ENCODE data around the gene ZMIZ1.

Gene ZMIZ1

DNA sequence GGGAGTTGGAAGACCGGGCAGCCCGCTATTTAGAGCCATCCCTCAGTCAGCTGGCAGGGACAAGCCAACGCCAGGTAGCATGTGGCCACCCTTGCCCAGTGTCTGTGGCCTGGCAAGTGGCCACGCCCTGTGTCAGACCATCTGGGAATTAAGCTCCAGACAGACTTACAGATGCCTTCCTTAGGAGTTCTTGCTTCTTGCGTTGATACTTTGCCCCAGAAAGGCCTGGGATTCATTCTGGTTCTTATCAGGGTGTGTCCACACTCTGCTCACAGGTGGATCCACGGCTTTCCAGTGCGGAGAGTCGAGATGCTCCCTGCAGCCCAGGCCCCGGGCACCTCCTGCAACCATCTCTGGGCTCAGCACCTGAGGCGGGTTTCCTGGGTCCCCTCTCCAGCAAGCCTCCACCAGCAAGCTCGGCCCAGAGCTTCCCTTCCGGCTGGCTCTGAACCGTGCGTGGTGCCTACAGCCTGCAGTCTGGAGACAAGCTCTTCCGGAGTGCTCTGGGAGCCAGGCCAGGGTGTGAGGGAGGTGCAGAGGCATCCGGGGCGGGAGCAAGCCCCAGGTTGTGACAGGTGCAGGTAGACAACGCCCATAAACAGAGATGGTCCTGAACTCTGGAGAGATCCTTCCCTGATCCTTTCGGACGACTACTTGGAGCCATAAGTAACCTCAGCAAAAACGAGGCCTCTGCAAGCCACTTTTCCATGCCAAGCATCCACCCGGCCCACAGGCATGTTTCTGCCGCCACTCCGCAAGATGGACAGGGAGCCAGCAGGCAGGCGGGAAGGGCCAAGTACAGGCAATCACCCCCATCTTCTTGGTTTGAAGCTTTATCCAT lies 246.2 kb downstream of the ZMIZ1 start:
- no peak for DNase-seq

DNA sequence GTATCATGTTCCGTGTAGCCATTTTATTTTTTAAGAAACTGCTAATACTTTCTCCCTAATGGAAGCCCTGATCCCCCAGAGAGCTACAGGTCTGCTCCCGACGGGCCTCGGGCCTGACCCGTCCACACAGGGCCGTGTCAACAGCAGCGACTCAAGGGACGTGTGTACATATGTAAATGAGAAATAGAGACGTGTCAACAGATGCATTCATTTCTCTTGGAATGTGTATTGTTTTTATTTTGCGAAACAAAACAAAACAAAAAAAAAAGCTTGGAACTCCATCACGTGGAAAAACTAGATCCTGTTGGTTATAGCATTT lies 246.8 kb downstream of the ZMIZ1 start:
- DNase-seq = no peak

DNA sequence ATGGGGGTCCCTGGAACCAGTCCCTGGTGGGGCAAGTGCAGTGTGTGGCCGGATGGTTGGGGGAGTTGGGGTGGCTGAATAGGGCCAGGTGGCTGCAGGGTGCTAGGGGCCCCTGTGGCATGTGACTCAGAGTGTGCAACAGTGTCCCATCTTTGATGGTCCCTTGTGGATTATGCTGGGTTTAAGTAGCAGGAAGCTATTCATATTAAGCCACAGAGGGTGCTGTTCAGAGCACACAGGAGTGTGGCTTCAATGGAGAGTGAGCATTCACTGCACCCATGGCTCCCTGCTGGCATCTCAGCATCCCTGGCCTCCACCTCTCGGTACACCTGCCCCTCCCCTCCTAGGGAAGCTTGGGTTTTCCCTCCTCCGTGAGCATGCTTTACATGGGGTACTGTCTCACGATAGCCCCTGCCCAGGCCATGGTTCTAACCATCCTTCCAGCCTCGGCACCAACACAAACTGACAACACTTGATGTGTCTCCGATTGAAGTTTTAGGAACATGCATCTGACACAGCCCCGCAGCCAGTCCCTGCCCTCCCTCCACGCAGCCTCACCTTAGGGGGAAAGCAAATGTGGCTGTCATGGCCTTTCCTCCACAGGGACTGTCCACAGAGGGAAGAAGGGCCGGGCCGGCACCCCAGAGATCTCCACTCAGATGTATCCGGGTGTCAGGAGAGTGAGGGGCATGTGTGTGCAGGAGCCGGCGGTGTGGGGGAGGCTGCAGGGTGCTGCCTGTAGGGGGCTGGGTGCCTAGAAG lies 248.1 kb downstream of the ZMIZ1 start:
- no peak for DNase-seq

DNA sequence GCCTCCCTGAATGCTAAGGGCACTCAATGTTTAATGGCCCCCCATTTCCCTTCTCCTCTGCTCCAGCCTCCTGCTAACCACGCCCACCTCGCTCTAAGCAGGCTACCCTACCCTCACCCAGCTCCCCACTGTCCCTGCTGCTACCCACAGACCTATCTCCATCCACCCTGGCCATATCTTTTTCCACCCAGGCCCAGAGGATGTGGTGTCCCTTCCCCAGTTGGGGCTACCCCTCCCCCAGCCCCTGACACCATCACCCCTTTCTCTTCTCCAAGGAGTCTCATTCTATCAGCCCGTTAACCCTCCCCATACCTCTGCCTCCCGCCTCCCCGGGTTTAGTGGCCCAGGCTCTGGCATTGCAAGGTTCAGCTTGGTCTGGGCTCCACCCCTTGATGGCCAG lies 249.6 kb downstream of the ZMIZ1 start:
- no peak for DNase-seq

DNA sequence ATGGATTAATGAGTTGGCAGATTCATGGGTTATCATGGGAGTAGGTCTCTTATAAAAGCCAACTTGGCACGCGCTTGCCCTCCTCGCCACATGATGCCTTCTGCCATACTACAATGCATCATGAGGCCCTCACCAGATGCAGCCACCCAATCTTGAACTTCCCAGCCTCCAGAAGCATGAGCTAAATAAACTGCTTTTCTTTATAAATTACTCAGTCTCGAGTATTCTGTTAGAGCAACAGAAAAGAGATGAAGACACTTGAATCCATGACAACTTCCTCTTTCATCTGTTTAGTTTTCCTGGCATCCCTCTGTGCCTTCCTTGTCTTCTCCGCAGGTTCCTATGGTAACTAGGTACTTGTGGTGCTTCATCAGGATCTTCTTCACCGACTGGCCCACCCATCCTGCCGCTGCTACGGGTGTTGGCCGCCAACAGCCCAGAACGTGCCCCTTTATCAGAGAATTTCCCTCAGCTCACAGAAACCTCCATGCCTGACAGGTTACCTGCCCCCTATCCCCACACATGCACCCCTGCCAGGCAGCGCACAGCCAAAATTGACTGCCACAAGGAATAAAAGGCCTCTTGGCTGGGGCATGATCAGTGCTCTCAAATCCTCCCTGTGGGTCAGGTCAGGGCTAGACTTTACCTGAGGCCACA lies 250.5 kb downstream of the ZMIZ1 start:
- DNase-seq = no peak

DNA sequence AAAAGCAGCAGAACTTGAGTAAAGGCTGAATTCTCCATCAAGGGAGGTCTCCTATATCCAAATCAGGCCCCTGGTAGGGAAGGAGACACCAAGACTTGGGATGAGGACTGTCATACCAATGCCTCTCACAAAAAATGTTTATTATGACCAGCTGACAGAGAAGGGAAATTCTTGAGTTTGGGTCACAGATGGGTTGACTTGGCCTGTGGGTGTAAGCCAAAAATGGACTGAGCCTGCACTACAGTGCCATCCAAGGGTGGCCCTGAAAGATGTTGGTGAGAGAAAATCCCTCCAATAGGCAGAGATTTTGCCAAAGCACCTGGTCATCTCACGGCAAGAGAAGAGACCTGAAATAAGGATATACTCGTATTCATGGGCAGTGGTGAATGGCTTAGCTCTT lies 251.6 kb downstream of the ZMIZ1 start:
- no peak for DNase-seq

DNA sequence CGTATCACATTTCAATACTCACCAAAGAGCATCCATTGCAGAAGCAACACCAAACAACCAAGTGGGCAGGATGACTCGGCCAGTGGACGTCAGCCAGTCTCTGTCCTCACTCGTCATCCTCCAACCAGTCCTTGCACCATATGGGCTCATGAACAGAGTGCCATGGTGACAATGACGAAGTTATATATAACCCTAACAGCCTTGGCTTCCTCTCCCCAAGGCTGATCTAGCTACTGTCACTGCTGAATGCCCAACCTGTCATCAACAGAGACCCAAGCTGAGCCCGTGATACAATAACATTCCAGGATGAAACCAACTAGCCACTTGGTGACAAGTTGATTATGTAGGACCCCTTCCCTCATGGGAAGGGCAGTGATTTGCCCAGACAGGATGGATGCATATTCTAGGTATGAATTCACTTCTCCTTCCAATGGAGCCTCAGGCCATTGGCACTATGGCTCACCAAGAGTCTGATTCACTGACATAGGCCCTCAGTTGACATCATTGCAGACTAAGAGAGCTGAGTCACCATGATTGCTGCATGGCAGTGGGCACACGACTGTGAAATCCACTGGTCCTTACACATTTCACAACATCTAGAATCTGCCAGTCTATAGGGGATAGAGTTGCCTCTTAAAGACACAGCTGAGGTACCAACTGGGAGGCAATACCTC lies 252.2 kb downstream of the ZMIZ1 start:
- peak in 1 of 2 donors; percentile 71 for DNase-seq

DNA sequence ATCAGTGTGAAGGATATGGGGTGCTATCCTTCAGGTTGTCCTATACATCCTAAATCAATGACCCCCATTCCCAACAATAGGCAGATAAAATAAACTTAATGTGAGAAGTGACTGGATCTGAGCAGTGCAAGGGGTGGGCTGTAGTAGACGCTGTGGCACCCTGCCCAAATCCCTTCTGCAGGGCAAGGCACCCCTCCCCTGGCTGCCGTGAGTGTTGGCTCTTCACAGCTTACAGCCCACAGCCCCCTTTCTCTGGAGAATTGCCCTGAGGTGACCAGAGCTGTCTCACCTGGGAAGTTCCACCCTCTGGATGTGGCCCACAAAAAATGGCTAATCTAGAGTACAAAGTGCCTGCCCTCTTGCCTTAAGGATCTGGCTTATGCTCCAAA lies 252.7 kb downstream of the ZMIZ1 start:
- DNase-seq = no peak

DNA sequence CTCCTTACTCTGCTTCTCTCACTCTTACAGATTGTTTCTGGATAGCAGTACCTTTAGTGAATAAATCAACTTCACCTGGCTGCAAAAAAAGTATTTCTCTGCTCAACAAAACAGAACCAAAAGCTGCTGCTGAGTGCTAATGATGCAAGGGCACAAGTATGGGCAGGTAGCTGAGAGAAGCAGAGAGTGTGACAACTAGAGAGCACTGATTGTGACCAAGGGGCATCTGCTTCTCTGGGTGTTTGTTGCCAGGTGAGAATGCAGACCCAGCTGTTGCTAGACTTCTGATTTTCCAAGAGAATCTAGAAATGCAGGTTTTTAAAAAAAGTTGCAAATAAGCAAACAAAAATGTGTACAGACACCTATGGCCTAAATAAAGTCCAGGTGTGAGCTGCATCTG lies 253.2 kb downstream of the ZMIZ1 start:
- no peak for DNase-seq

DNA sequence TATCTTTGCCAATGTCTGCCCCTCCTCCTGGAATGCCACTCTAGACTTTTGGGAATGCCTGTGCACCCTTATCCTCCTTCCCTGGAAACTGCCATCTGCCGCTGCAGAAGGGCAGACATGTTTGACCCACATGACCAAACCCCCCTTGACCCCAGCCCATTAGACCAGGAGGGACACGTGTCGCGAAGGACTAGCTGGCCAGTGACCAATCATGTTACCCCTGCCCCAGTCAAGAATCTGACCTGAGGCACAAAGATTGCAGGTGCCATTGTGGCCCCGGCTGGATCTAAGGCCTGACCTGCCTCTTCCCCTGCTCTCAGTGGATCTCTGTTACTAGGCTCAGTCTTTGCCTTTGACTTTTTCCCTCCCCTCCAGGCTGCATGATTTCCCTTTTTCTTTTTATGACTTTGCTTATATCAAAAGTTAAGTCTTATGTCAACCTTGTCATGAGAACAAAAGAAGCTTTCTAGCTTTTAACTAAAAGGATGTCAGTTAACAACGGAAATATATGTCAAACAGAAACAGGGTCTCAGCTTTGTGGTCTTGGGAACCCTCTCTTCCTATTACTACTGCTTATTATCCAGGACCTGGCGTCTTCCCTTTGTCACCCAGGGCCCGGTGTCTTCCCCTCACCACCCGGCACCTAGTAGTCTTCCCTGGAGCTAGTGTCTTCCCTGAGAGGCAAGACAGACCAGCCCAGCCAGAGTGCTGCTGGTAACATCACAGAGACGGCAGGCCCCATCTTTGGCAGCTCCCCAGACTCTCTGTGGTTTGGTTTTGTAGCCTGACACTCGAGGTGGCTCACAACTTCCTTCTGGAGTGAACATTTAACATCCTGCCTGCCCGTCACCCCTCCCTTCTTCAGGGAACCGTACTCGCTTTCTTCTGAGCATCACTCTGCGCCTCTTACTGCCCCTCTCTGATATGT lies 254.1 kb downstream of the ZMIZ1 start:
- peak; percentile 76 to 79 for DNase-seq

DNA sequence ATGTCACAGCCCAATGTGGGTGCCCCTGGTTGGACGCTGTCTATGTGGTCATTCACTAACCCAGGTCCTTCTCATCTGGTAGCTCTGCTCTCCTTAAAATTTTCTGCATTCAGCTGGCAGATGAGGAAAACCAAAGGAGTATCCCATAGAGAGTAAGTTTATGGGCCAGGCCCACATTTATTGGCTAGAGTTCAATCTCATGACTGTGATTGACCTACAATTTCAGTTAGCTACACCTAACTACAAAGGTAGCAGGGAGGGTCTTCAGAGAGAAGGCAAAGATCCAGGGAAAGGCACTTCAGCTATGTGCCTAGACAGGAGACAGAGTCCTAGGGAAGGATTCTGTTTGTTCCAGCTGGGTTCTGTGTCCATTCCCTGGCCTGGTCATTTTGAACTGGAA lies 254.8 kb downstream of the ZMIZ1 start:
- DNase-seq = no peak

DNA sequence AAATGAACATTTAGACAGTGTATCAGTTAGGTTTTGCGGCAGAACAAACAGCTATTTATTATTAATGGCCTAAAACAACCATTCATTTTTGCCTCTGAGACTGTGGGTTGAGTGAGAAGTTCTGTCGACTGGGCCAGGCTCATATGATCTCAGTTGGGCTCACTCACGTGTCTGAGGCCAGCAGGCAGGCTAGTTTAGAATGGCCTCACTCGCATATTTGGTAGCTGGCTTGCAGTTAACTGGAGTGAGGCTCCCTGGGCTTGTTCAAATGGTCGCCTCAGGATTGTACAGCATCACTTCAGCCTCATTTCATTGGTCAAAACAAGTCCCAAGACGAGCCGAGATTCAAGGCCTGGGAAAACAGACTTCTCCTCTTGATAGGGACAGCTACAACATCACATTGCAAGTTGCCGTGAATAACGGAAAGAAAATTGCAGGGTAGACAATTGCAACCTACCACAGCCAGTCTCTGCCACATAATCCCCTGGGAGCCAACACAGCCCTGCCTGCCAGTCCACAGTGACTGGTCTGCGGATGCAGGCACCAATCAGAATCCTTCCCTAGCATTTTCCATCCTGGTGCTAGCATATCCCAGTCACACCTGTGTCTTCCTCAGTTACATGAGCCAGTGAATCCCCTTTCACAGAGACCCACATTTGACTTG lies 255.4 kb downstream of the ZMIZ1 start:
- no peak for DNase-seq

DNA sequence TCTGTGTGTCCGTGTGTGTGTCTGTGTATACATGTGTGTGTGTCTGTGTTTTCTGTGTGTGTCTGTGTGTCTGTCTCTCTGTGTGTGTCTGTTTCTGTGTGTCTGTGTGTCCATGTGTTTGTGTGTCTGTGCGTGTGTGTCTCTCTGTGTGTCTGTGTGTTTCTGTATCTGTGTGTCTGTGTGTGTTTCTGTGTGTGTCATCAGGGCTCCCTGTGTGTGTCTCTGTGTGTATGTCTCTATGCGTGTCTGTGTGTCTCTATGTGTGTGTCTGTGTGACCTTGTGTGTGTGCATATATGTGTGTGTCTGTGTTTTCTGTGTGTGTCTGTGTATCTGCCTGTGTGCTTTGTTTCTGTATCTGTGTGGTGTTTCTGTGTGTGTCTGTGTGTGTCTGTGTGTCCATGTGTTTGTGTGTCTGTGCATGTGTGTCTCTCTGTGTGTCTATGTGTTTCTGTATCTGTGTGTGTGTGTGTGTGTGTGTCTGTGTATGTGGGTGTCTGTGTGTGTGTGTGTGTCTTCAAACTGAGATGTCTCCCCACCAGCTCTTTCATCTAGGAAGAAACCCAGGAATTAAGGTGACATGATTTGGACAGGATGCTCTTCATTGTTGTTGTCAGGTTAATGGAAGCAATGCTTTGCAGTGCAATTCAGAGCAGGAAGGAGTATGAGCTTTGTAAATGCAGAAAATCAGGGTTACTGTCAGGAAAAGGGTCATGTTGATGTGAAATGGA lies 257.8 kb downstream of the ZMIZ1 start:
- DNase-seq = no peak

DNA sequence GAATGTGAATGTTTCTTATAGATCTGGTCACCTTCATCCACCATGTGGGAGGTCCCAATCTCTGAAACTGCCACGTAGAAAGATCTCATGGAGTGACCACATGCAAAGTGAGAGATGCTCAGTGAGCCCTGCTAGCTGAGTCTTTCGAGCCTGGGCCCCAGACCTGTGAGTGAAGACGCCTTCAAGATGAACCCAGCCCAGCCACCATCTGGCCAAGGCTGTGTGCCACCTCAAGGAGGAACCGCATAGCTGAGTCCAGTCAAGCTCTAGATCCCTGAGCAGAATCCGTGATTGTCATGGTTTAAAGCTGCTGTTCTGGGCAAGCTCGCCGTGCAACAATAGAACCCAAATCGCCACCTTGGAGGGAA lies 258.3 kb downstream of the ZMIZ1 start:
- DNase-seq = no peak

DNA sequence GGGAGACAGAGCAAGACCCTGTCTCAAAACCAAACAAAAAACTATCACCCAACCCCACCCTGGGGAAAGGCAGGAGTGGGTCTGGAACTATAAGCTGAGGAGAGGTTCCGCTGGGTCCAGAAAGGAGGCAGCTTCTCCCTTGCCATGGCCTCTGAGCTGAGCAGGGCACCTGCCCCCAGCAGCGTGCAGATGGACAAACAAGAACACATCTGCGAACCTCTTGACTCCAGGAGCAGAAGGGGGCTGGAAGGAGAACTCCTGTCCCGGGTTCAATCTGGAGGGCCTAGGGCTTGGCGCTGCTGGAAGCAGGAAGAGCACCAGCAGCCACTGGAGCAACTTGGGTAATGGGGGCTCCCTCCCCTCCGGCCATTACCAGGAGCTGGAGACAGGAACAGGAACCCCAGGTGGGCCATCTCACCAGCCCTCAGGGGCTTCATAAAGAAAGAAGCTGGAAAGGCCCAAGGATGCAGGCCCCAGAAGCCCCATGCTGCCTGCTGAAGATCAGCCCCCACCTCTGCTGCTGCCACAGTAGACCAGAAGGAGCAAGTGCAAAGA lies 259.5 kb downstream of the ZMIZ1 start:
- DNase-seq = no peak

DNA sequence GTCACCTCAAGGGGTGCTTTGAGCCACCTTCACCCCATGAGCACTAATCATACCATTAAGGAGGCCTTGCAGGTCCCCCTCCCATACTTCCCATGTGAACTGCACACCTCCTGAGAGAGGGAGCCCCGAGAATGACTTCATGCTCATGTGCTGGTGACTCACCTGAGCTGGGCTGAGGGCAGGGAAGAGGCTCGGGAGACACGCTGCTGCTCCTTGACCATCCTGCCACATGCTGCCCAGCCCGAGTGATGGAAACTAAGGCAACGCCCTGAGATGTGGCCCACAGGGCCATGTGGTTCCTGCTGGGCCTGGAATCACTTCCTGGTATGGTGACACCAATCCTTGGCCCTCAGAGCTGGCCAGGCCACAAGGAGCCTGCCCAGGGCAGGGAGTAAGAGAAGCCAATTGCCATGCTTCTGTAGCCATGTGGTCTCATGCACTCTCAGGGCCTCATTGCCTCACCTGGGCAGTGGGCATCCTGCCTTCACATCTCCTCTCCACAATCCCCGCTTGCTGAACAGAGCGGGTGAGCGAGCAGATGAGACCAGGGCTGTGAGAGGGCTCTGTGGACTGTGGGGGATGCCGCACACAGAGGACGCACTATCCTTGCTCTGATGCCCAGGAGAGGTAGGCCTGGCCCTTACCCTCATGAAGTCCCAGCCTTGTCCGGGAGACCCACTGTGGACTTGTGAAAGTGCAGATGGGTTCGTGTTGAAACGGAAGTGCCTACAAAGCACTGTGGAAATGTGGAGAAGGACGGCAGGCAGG lies 260.2 kb downstream of the ZMIZ1 start:
- DNase-seq = peak in 1 of 2 donors; percentile 19

DNA sequence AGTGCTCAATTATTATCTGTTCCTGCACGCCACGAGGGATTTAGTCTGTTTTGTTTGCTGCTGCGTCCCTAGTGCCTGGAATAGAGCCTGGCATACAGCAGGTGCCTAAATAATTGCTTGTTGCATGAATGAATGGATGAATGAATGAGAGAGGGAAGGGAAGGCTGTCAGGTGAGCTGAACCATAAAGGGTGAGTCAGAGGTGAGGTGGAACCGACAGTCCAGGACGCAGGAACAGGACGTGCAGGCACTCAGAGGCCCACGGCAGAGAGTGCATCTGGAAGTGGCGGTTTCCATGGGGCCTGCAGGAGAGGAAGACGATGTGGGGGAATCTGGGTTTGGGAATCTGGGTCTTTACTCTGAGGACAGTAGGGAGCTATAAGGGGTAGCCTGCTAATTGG lies 260.8 kb downstream of the ZMIZ1 start:
- no peak for DNase-seq

DNA sequence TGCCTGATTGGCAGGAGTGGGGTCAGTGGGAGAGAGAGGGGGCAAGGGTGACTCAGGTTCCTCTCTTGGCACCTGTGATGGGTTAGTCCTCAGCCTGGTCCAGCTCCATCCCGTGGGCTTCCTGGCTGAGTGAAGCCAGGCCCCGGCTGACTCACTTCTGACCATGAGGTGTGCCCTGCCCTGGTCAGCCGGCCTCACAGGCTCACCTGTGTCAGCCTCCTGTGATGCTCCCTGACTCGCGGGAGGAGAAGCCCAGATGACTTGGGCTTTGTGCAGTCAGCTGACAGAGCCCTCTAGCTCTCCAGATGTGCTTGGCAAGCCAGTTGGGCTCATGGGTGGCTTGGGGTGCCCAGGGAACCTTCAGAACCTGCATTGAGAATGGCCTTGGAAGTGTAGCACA lies 262.5 kb downstream of the ZMIZ1 start:
- peak in 1 of 2 donors; percentile 24 for DNase-seq

DNA sequence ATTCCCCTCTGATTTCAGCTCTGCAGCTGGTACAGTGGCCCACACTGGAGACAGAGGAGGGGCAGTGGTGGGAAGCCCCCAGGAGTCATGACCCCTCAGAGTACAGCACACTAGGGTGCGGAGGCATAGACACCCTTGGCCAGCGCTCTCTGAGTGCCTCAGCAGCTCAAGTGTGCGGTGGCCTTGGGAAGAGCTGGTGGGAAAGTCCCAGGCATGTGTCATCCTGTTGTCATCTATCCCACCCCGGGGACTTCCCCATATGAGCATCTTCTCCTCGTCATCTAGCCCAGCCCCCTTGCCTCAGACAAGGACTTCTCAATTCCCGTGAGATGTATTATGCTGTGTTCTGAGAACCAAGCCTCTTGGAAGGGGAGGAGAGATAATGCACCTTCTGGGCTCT lies 262.9 kb downstream of the ZMIZ1 start:
- DNase-seq = peak; percentile 80 to 89
